WTC11 (cell line): Measurements from ENCODE around the gene ZNF471. TPM values are rescaled to one million over a fixed set of nuclear protein-coding genes. Genes with fewer than 3 reads are reported as not detected.
A peak's percentile ranks its signal among the peaks of the same experiment; 100 is the strongest.

Experiments used
- ATAC-seq: fragments of 200-7000 bp; cut with Tn5 transposase; 2 replicates; pipeline ENCODE4 v1.10.0; 2021; ENCODE audit warnings: mild to moderate bottlenecking, moderate library complexity
- CTCF ChIA-PET: fragments of 300-600 bp; sonication (Branson Sonifier 250); formaldehyde crosslinking; loops from one replicate; lab custom pipeline; 2021; ENCODE audit warnings: antibody characterized with exemption; lab: Charles Lee
- POLR2A ChIA-PET: fragments of 350-600 bp; sonication (Branson Sonifier 250); formaldehyde crosslinking; loops from one replicate; lab custom pipeline; 2021; ENCODE audit warnings: antibody characterized with exemption; lab: Charles Lee
- DNase-seq: peaks from one replicate; pipeline ENCODE4 v3.0.0; 2021; ENCODE audit warnings: low spot score
- H3K27ac Mint-ChIP-seq: 2 replicates; pipeline ENCODE4 v1.8.0; 2021; ENCODE audit warnings: mixed read lengths
- H3K27me3 Mint-ChIP-seq: 2 replicates; pipeline ENCODE4 v1.8.0; 2021; ENCODE audit warnings: low read depth, mild to moderate bottlenecking, moderate library complexity, mixed read lengths
- H3K36me3 Mint-ChIP-seq: 2 replicates; pipeline ENCODE4 v1.8.0; 2021; ENCODE audit warnings: mixed read lengths
- H3K4me1 Mint-ChIP-seq: 2 replicates; pipeline ENCODE4 v1.8.0; 2022; ENCODE audit warnings: mixed read lengths
- H3K4me3 Mint-ChIP-seq: 2 replicates; pipeline ENCODE4 v1.8.0; 2021; ENCODE audit warnings: mild to moderate bottlenecking, moderate library complexity, mixed read lengths
- H3K9me3 Mint-ChIP-seq: 2 replicates; pipeline ENCODE4 v1.8.0; 2021; ENCODE audit warnings: mixed read lengths
- FOXK1 ChIP-seq: sonication (generic); formaldehyde crosslinking; IDR thresholded peaks from 2 replicates; pipeline ENCODE4 v1.8.0; 2022; ENCODE audit warnings: mild to moderate bottlenecking, moderate library complexity, missing genetic modification reagents
- FOXP1 ChIP-seq: sonication (generic); formaldehyde crosslinking; IDR thresholded peaks from 2 replicates; pipeline ENCODE4 v1.8.0; 2022; ENCODE audit warnings: missing genetic modification reagents, mild to moderate bottlenecking, moderate library complexity, borderline replicate concordance
- GRHL2 ChIP-seq: fragments of 250-450 bp; sonication (Bioruptor Pico); IDR thresholded peaks from 2 replicates; pipeline ENCODE4 v1.8.0; 2022; ENCODE audit warnings: mild to moderate bottlenecking, moderate library complexity; ENCODE audit not compliant: insufficient replicate concordance, severe bottlenecking
- JUN ChIP-seq: sonication (generic); formaldehyde crosslinking; IDR thresholded peaks from 2 replicates; pipeline ENCODE4 v1.8.0; 2023; ENCODE audit warnings: mild to moderate bottlenecking, missing genetic modification reagents
- MXD4 ChIP-seq: fragments of 250-450 bp; sonication (Bioruptor Pico); IDR thresholded peaks from 2 replicates; pipeline ENCODE4 v1.8.0; 2021; ENCODE audit warnings: mild to moderate bottlenecking, moderate library complexity, borderline replicate concordance
- MYBL2 ChIP-seq: sonication (generic); formaldehyde crosslinking; IDR thresholded peaks from 2 replicates; pipeline ENCODE4 v1.8.1; 2023; ENCODE audit warnings: mild to moderate bottlenecking, moderate library complexity, missing genetic modification reagents
- NR1H2 ChIP-seq: sonication (generic); formaldehyde crosslinking; IDR thresholded peaks from 2 replicates; pipeline ENCODE4 v1.9.0; 2021; ENCODE audit warnings: mild to moderate bottlenecking, moderate library complexity, missing genetic modification reagents
- SMAD4 ChIP-seq: sonication (generic); formaldehyde crosslinking; IDR thresholded peaks from 2 replicates; pipeline ENCODE4 v1.8.0; 2022; ENCODE audit warnings: mild to moderate bottlenecking, missing genetic modification reagents
- TEAD4 ChIP-seq: sonication (generic); formaldehyde crosslinking; IDR thresholded peaks from 2 replicates; pipeline ENCODE4 v1.8.0; 2022; ENCODE audit warnings: mild to moderate bottlenecking, missing genetic modification reagents
- ZNF138 ChIP-seq: sonication (generic); formaldehyde crosslinking; conservative IDR thresholded peaks from 2 replicates; pipeline ENCODE4 v1.8.1; 2022; ENCODE audit warnings: mild to moderate bottlenecking, moderate library complexity, missing genetic modification reagents
- ZNF219 ChIP-seq: sonication (generic); formaldehyde crosslinking; IDR thresholded peaks from 2 replicates; pipeline ENCODE4 v1.8.0; 2023; ENCODE audit warnings: missing genetic modification reagents, mild to moderate bottlenecking, borderline replicate concordance
- ZNF232 ChIP-seq: sonication (generic); formaldehyde crosslinking; IDR thresholded peaks from 2 replicates; pipeline ENCODE4 v1.8.0; 2022; ENCODE audit warnings: mild to moderate bottlenecking, missing genetic modification reagents
- ZNF263 ChIP-seq: sonication (generic); formaldehyde crosslinking; IDR thresholded peaks from 2 replicates; pipeline ENCODE4 v1.8.1; 2022; ENCODE audit warnings: low read depth, mild to moderate bottlenecking, moderate library complexity, missing genetic modification reagents
- ZNF396 ChIP-seq: fragments of 250-450 bp; sonication (Bioruptor Pico); IDR thresholded peaks from 2 replicates; pipeline ENCODE4 v1.8.0; 2021; ENCODE audit warnings: mild to moderate bottlenecking, moderate library complexity, borderline replicate concordance
- ZNF423 ChIP-seq: fragments of 250-450 bp; sonication (Bioruptor Pico); IDR thresholded peaks from 2 replicates; pipeline ENCODE4 v2.1.2; 2022; ENCODE audit warnings: mild to moderate bottlenecking, moderate library complexity
- total RNA-seq: library from RNA; stranded (reverse); gene quantifications from 3 replicates; pipeline ENCODE4 v1.2.3, GENCODE V29; 2021
- TF ChIP-seq, protein P1 (sequence below): sonication (generic); formaldehyde crosslinking; IDR thresholded peaks from 2 replicates; pipeline ENCODE4 v1.8.0; 2022; ENCODE audit warnings: mild to moderate bottlenecking, missing genetic modification reagents
- TF ChIP-seq, protein P2 (sequence below): sonication (generic); formaldehyde crosslinking; IDR thresholded peaks from 2 replicates; pipeline ENCODE4 v1.8.1; 2022; ENCODE audit warnings: low read depth, mild to moderate bottlenecking, moderate library complexity, missing genetic modification reagents, borderline replicate concordance
- TF ChIP-seq, protein P3 (sequence below): sonication (generic); formaldehyde crosslinking; IDR thresholded peaks from 2 replicates; pipeline ENCODE4 v1.8.1; 2023; ENCODE audit warnings: mild to moderate bottlenecking, missing genetic modification reagents
- TF ChIP-seq, protein P4 (sequence below): sonication (generic); formaldehyde crosslinking; IDR thresholded peaks from 2 replicates; pipeline ENCODE4 v1.8.0; 2023; ENCODE audit warnings: missing genetic modification reagents, mild to moderate bottlenecking, borderline replicate concordance
- TF ChIP-seq, protein P5 (sequence below): sonication (generic); formaldehyde crosslinking; IDR thresholded peaks from 2 replicates; pipeline ENCODE4 v1.8.1; 2023; ENCODE audit warnings: mild to moderate bottlenecking, moderate library complexity, missing genetic modification reagents
- TF ChIP-seq, protein P6 (sequence below): sonication (generic); formaldehyde crosslinking; IDR thresholded peaks from 2 replicates; pipeline ENCODE4 v1.8.0; 2022; ENCODE audit warnings: mild to moderate bottlenecking, missing genetic modification reagents
- TF ChIP-seq, protein P7 (sequence below): fragments of 200-600 bp; IDR thresholded peaks from 2 replicates; pipeline ENCODE4 v1.8.0; 2022; ENCODE audit warnings: antibody characterized with exemption

ZNF471 gene
- total RNA-seq, 1 experiment from 2014 or later: 1.5 TPM

DNA sequence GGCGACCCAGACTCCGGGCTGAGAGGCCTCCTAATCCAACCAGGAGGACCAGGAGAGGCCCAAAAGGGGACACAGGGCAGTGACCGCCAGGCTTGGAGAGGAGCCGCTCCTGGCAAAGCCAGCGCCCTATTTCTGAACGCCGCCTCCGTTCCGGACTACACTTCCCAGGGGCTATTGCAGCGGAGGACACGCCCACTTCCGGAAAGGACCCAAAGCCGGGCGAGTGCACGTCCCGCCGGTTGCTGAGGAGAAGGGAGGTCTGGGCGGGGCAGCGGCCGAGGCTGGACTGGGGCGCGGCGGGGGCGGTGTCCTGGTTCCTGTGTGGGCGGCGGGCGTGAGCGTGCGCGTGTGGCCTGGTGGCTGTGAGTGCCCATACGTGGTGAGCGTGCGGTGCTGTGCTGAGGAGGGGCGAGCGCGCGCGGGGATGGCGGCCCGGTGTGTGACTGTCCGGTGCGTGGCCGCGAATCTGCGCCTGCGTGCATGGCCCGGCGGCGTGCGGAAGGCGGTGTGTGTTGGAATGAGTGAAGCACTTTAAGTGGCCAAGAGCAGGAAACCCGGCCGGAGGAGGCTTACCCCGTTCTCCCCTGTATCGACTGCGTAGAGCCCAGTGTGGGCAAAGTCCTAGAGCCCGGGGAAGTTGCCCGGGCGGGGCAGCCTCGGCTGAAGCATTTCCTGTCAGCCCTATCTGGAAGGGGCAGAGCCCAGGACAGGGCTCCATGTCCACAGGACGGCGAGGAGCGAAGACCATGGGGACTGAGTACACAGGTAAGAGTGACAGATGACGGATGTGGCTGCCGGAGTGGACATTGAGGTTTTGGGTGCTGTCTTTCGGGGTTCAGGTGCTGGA is 59.8 kb downstream of the ZNF471 start, which contains the start of gene ZNF470 (continued):
- TF ChIP-seq NR1H2 (CRISPR knock-in tag): 0 out of 2 replicates have a peak, but pooled peaks have one; percentile 43
- no peak for TF ChIP-seq MXD4
- TF ChIP-seq, protein P1, sequence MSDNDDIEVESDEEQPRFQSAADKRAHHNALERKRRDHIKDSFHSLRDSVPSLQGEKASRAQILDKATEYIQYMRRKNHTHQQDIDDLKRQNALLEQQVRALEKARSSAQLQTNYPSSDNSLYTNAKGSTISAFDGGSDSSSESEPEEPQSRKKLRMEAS (CRISPR knock-in tag): peak; percentile 88
- peak; percentile 80 for TF ChIP-seq FOXP1 (CRISPR knock-in tag)
- 0 out of 2 replicates have a peak, but pooled peaks have one; percentile 7 for TF ChIP-seq SMAD4 (CRISPR knock-in tag)
- TF ChIP-seq, protein P2, sequence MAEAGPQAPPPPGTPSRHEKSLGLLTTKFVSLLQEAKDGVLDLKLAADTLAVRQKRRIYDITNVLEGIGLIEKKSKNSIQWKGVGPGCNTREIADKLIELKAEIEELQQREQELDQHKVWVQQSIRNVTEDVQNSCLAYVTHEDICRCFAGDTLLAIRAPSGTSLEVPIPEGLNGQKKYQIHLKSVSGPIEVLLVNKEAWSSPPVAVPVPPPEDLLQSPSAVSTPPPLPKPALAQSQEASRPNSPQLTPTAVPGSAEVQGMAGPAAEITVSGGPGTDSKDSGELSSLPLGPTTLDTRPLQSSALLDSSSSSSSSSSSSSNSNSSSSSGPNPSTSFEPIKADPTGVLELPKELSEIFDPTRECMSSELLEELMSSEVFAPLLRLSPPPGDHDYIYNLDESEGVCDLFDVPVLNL (CRISPR knock-in tag): peak; percentile 73; the same call in 1 of the 2 replicates
- no peak for TF ChIP-seq ZNF219
- TF ChIP-seq, protein P3, sequence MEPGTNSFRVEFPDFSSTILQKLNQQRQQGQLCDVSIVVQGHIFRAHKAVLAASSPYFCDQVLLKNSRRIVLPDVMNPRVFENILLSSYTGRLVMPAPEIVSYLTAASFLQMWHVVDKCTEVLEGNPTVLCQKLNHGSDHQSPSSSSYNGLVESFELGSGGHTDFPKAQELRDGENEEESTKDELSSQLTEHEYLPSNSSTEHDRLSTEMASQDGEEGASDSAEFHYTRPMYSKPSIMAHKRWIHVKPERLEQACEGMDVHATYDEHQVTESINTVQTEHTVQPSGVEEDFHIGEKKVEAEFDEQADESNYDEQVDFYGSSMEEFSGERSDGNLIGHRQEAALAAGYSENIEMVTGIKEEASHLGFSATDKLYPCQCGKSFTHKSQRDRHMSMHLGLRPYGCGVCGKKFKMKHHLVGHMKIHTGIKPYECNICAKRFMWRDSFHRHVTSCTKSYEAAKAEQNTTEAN: peak; percentile 75; the same call in 1 of the 2 replicates
- TF ChIP-seq ZNF263 (CRISPR knock-in tag): no peak
- TF ChIP-seq FOXK1 (CRISPR knock-in tag): peak; percentile 77

DNA sequence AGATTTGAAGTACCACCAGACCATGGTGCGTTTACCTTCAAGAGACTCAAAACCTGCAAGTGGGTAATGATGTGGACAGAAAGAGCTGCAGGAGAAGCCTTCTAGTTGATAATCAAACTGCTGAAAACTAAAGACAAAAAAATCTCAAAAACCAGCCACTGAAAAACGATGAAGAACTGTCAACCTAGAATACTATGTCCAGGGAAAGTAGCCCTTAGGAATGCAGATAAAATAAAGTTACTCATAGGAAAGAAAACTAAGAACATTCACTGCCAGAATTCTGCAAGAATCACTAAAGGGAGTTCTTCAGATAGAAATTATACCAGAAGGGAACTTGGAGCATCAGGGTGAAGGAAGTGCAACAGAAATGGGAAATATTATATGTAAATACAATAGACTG is 64.9 kb downstream of the ZNF471 start:
- ChIA-PET POLR2A (no interaction called here), CTCF (no interaction called here)
- ATAC-seq: no peak
- no peak for DNase-seq
- Mint-ChIP-seq H3K4me3 (no peak overlapping the region), H3K36me3 (peaks cover 86% of the 10 kb centered on the region), H3K27me3 (peaks cover 5% of the 10 kb centered on the region), H3K9me3 (peaks cover 76% of the 10 kb centered on the region), H3K27ac (no peak overlapping the region), H3K4me1 (peaks cover 4% of the 10 kb centered on the region)
- TF ChIP-seq ZNF232 (CRISPR knock-in tag) (no peak), ZNF138 (CRISPR knock-in tag) (no peak), FOXK1 (CRISPR knock-in tag) (no peak), GRHL2 (no peak), NR1H2 (CRISPR knock-in tag) (no peak), MYBL2 (no peak), ZNF396 (CRISPR knock-in tag) (no peak), TEAD4 (CRISPR knock-in tag) (no peak), JUN (no peak), ZNF423 (CRISPR knock-in tag) (no peak), FOXP1 (CRISPR knock-in tag) (no peak)
- TF ChIP-seq, protein P4, sequence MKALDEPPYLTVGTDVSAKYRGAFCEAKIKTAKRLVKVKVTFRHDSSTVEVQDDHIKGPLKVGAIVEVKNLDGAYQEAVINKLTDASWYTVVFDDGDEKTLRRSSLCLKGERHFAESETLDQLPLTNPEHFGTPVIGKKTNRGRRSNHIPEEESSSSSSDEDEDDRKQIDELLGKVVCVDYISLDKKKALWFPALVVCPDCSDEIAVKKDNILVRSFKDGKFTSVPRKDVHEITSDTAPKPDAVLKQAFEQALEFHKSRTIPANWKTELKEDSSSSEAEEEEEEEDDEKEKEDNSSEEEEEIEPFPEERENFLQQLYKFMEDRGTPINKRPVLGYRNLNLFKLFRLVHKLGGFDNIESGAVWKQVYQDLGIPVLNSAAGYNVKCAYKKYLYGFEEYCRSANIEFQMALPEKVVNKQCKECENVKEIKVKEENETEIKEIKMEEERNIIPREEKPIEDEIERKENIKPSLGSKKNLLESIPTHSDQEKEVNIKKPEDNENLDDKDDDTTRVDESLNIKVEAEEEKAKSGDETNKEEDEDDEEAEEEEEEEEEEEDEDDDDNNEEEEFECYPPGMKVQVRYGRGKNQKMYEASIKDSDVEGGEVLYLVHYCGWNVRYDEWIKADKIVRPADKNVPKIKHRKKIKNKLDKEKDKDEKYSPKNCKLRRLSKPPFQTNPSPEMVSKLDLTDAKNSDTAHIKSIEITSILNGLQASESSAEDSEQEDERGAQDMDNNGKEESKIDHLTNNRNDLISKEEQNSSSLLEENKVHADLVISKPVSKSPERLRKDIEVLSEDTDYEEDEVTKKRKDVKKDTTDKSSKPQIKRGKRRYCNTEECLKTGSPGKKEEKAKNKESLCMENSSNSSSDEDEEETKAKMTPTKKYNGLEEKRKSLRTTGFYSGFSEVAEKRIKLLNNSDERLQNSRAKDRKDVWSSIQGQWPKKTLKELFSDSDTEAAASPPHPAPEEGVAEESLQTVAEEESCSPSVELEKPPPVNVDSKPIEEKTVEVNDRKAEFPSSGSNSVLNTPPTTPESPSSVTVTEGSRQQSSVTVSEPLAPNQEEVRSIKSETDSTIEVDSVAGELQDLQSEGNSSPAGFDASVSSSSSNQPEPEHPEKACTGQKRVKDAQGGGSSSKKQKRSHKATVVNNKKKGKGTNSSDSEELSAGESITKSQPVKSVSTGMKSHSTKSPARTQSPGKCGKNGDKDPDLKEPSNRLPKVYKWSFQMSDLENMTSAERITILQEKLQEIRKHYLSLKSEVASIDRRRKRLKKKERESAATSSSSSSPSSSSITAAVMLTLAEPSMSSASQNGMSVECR (CRISPR knock-in tag): no peak
- TF ChIP-seq, protein P5, sequence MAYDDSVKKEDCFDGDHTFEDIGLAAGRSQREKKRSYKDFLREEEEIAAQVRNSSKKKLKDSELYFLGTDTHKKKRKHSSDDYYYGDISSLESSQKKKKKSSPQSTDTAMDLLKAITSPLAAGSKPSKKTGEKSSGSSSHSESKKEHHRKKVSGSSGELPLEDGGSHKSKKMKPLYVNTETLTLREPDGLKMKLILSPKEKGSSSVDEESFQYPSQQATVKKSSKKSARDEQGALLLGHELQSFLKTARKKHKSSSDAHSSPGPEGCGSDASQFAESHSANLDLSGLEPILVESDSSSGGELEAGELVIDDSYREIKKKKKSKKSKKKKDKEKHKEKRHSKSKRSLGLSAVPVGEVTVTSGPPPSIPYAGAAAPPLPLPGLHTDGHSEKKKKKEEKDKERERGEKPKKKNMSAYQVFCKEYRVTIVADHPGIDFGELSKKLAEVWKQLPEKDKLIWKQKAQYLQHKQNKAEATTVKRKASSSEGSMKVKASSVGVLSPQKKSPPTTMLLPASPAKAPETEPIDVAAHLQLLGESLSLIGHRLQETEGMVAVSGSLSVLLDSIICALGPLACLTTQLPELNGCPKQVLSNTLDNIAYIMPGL (CRISPR knock-in tag): no peak
- TF ChIP-seq, protein P6, sequence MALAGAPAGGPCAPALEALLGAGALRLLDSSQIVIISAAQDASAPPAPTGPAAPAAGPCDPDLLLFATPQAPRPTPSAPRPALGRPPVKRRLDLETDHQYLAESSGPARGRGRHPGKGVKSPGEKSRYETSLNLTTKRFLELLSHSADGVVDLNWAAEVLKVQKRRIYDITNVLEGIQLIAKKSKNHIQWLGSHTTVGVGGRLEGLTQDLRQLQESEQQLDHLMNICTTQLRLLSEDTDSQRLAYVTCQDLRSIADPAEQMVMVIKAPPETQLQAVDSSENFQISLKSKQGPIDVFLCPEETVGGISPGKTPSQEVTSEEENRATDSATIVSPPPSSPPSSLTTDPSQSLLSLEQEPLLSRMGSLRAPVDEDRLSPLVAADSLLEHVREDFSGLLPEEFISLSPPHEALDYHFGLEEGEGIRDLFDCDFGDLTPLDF: no peak
- TF ChIP-seq, protein P7, sequence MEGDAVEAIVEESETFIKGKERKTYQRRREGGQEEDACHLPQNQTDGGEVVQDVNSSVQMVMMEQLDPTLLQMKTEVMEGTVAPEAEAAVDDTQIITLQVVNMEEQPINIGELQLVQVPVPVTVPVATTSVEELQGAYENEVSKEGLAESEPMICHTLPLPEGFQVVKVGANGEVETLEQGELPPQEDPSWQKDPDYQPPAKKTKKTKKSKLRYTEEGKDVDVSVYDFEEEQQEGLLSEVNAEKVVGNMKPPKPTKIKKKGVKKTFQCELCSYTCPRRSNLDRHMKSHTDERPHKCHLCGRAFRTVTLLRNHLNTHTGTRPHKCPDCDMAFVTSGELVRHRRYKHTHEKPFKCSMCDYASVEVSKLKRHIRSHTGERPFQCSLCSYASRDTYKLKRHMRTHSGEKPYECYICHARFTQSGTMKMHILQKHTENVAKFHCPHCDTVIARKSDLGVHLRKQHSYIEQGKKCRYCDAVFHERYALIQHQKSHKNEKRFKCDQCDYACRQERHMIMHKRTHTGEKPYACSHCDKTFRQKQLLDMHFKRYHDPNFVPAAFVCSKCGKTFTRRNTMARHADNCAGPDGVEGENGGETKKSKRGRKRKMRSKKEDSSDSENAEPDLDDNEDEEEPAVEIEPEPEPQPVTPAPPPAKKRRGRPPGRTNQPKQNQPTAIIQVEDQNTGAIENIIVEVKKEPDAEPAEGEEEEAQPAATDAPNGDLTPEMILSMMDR: no peak
